PC-3 (cell line): Measurements from ENCODE around the gene NIN. TPM values are rescaled to one million over a fixed set of nuclear protein-coding genes. Genes with fewer than 3 reads are reported as not detected.

Experiments
- ATAC-seq: fragments of 200-7000 bp; cut with Tn5 transposase; 2 replicates; pipeline ENCODE4 v1.9.1; 2020; ENCODE audit warnings: mild to moderate bottlenecking, moderate library complexity
- BruUV-seq: library from RNA; stranded (reverse); fragments of 400-500 nt; replicated peaks from 2 replicates; lab custom pipeline; 2021; lab: Mats Ljungman, UMichigan
- CTCF ChIA-PET: fragments of 300-600 bp; sonication (Branson Sonifier 250); formaldehyde crosslinking; loops from one replicate; lab custom pipeline; 2022; ENCODE audit warnings: antibody characterized with exemption; lab: Charles Lee
- POLR2A ChIA-PET: fragments of 300-600 bp; sonication (Branson Sonifier 250); formaldehyde crosslinking; loops from one replicate; lab custom pipeline; 2022; ENCODE audit warnings: antibody characterized with exemption; ENCODE audit not compliant: unreplicated experiment; lab: Charles Lee
- DNase-seq: peaks from one replicate; pipeline ENCODE4 v3.0.0-alpha.2; 2015
- H2AFZ ChIP-seq: fragments of 300-600 bp; sonication (generic); 2 replicates; pipeline ENCODE4 v1.6.0; 2016; ENCODE audit warnings: antibody characterized with exemption, low read length
- H3F3A ChIP-seq: fragments of 300-600 bp; sonication (generic); one replicate; pipeline ENCODE4 v1.6.0; 2017; ENCODE audit warnings: antibody characterized with exemption, low read length, control low read depth, mild to moderate bottlenecking; ENCODE audit not compliant: unreplicated experiment
- H3K27ac ChIP-seq: fragments of 300-600 bp; sonication (generic); 2 replicates; pipeline ENCODE4 v1.5.1; 2016; ENCODE audit warnings: mild to moderate bottlenecking, low read length
- H3K27me3 ChIP-seq: fragments of 300-600 bp; sonication (generic); 2 replicates; pipeline ENCODE4 v1.6.1; 2016; ENCODE audit warnings: low read length, mixed read lengths
- H3K36me3 ChIP-seq: fragments of 300-600 bp; sonication (generic); 2 replicates; pipeline ENCODE4 v1.6.1; 2016; ENCODE audit warnings: low read depth, mixed run types, low read length, mixed read lengths
- H3K4me1 ChIP-seq: fragments of 300-600 bp; sonication (generic); 2 replicates; pipeline ENCODE4 v1.5.1; 2016; ENCODE audit warnings: low read length; ENCODE audit not compliant: insufficient read depth
- H3K4me2 ChIP-seq: fragments of 300-600 bp; sonication (generic); 2 replicates; pipeline ENCODE4 v1.6.0; 2016; ENCODE audit warnings: low read length
- H3K4me3 ChIP-seq: fragments of 300-600 bp; sonication (generic); 2 replicates; pipeline ENCODE4 v1.5.1; 2016; ENCODE audit warnings: mild to moderate bottlenecking, low read length, mixed read lengths
- H3K79me2 ChIP-seq: fragments of 300-600 bp; sonication (generic); 2 replicates; pipeline ENCODE4 v1.6.1; 2017; ENCODE audit warnings: low read length, mixed read lengths
- H3K9ac ChIP-seq: fragments of 300-600 bp; sonication (generic); 2 replicates; pipeline ENCODE4 v1.6.0; 2016; ENCODE audit warnings: mild to moderate bottlenecking, low read length
- H3K9me2 ChIP-seq: fragments of 300-600 bp; sonication (generic); replicated peaks from 2 replicates; pipeline ENCODE4 v1.6.1; 2016; ENCODE audit warnings: mixed run types, low read length, mixed read lengths
- H3K9me3 ChIP-seq: fragments of 300-600 bp; sonication (generic); 2 replicates; pipeline ENCODE4 v1.6.1; 2016; ENCODE audit warnings: low read length, mixed read lengths
- H4K20me1 ChIP-seq: fragments of 300-600 bp; sonication (generic); 2 replicates; pipeline ENCODE4 v1.6.1; 2016; ENCODE audit warnings: low read length, mixed read lengths
- CTCF ChIP-seq: fragments of 300-600 bp; sonication (generic); conservative IDR thresholded peaks from 2 replicates; pipeline ENCODE4 v1.5.1; 2017; ENCODE audit warnings: antibody characterized with exemption, low read depth, mild to moderate bottlenecking, low read length
- EZH2 ChIP-seq: fragments of 300-600 bp; sonication (generic); IDR thresholded peaks from one replicate; pipeline ENCODE4 v1.6.1; 2017; ENCODE audit warnings: antibody characterized with exemption, mild to moderate bottlenecking, low read length; ENCODE audit not compliant: unreplicated experiment
- EZH2phosphoT487 ChIP-seq: fragments of 300-600 bp; sonication (generic); IDR thresholded peaks from 2 replicates; pipeline ENCODE4 v1.6.1; 2018; ENCODE audit warnings: mild to moderate bottlenecking, antibody characterized with exemption, low read length, borderline replicate concordance
- intact Hi-C: fragments of 100-400 bp; cut with micrococcal nuclease; formaldehyde crosslinking; loops from 2 replicates; pipeline ENCODE4 v1.9.0; 2023
- total RNA-seq: library from RNA; depleted of rRNA; stranded (reverse); fragments of >200 nt; gene quantifications from 2 replicates; pipeline ENCODE4 v1.2.3, GENCODE V29; 2014

Gene NIN
- total RNA-seq, 1 experiment from 2014 or later: 34.3 TPM

GRCh38 chr14:50806241-50806933 is 24.6 kb downstream of the NIN start:
- H3K36me3 ChIP-seq: peaks cover 9% of the 10 kb centered on the region
- no peak overlapping the region for H3K4me3 ChIP-seq
- no peak overlapping the region for H3K9ac ChIP-seq
- intact Hi-C loops: no loop called here
- H3K9me2 ChIP-seq: no peaks in the 10 kb centered on the region
- H3K79me2 ChIP-seq: no peaks in the 10 kb centered on the region
- TF ChIP-seq EZH2 (no peak), EZH2phosphoT487 (no peak), CTCF (no peak)
- BruUV-seq: no TSS peak
- peaks cover 5% of the 10 kb centered on the region for H3F3A ChIP-seq
- no peak overlapping the region for H3K4me2 ChIP-seq
- H4K20me1 ChIP-seq: no peaks in the 10 kb centered on the region
- ChIA-PET POLR2A (no interaction called here), CTCF (no interaction called here)
- DNase-seq (no peak), ATAC-seq (no peak)
- no peaks in the 10 kb centered on the region for H3K27me3 ChIP-seq
- no peak overlapping the region for H3K27ac ChIP-seq
- no peak overlapping the region for H2AFZ ChIP-seq
- H3K4me1 ChIP-seq: peaks cover 12% of the 10 kb centered on the region
- no peaks in the 10 kb centered on the region for H3K9me3 ChIP-seq

GRCh38 chr14:50805396-50805795 is 25.6 kb downstream of the NIN start:
- Histone ChIP-seq H4K20me1 (no peaks in the 10 kb centered on the region), H3K9me2 (no peaks in the 10 kb centered on the region), H3K4me3 (no peak overlapping the region), H3K4me2 (no peak overlapping the region), H3K4me1 (peaks cover 20% of the 10 kb centered on the region), H3F3A (peaks cover 5% of the 10 kb centered on the region), H3K9me3 (no peaks in the 10 kb centered on the region), H3K36me3 (peaks cover 9% of the 10 kb centered on the region), H2AFZ (no peak overlapping the region), H3K27me3 (no peaks in the 10 kb centered on the region), H3K27ac (no peak overlapping the region), H3K9ac (no peak overlapping the region), H3K79me2 (no peaks in the 10 kb centered on the region)
- TF ChIP-seq EZH2 (no peak), EZH2phosphoT487 (no peak), CTCF (no peak)
- no peak for ATAC-seq
- intact Hi-C loops: no loop called here
- POLR2A ChIA-PET: no interaction called here
- DNase-seq: no peak
- TSS peak; percentile 14 for BruUV-seq
- CTCF ChIA-PET: interaction anchor here (0.6 kb wide), 1 partner anchor 18 kb away, joined by 3 read pairs; no protein-coding TSS in a partner anchor

- no peaks in the 10 kb centered on the region for H4K20me1 ChIP-seq
- ChIA-PET CTCF (interaction anchor here (0.7 kb wide), 1 partner anchor 671 kb away, joined by 5 read pairs; no protein-coding TSS in a partner anchor), POLR2A (interaction anchor here (0.6 kb wide), 2 partner anchors 41 to 391 kb away, joined by 10 to 13 read pairs; no protein-coding TSS in a partner anchor)
- H2AFZ ChIP-seq: no peak overlapping the region
- no peak overlapping the region for H3K27ac ChIP-seq
- no peaks in the 10 kb centered on the region for H3K9me3 ChIP-seq
- no peaks in the 10 kb centered on the region for H3K9me2 ChIP-seq
- peaks cover 9% of the 10 kb centered on the region for H3K36me3 ChIP-seq
- H3F3A ChIP-seq: peaks cover 5% of the 10 kb centered on the region
- intact Hi-C loops: no loop called here
- TF ChIP-seq EZH2 (no peak), CTCF (no peak), EZH2phosphoT487 (no peak)
- ATAC-seq: no peak; the same call in 1 of the 2 replicates
- peaks cover 31% of the 10 kb centered on the region for H3K4me1 ChIP-seq
- no peak for DNase-seq
- H3K4me2 ChIP-seq: no peak overlapping the region
- H3K9ac ChIP-seq: no peak overlapping the region
- no peaks in the 10 kb centered on the region for H3K27me3 ChIP-seq
- no peaks in the 10 kb centered on the region for H3K79me2 ChIP-seq
- no TSS peak for BruUV-seq
- H3K4me3 ChIP-seq: no peak overlapping the region
Measured at GRCh38 chr14:50804181-50804721, 26.7 kb downstream of the NIN start.
